Measurements from ENCODE around the gene PKN3. TPM values are rescaled to one million over a fixed set of nuclear protein-coding genes. Genes with fewer than 3 reads are reported as not detected.

PKN3 gene
- total and polyA plus RNA-seq, 9 of the 15 experiments (the other 6 are each of a cell fraction or from before 2014, with no cell fraction given): 0.82 to 49.2 (median 19.7) TPM

- peak; percentile 56; the same call in 1 of the 2 replicates for TF ChIP-seq ETS1 (conservative IDR thresholded peaks at IDR 0.05; ENCODE audit: control insufficient read depth, low read depth, low read length)
- peak; percentile 87 for TF ChIP-seq FOS (IDR thresholded peaks at IDR 0.05; ENCODE audit: extremely low read depth, insufficient read length)
- TF ChIP-seq, protein P1, sequence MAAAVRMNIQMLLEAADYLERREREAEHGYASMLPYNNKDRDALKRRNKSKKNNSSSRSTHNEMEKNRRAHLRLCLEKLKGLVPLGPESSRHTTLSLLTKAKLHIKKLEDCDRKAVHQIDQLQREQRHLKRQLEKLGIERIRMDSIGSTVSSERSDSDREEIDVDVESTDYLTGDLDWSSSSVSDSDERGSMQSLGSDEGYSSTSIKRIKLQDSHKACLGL (CRISPR knock-in tag; IDR thresholded peaks at IDR 0.05; ENCODE audit: borderline replicate concordance, poor library complexity, severe bottlenecking): no peak
- TF ChIP-seq HMGN3 (IDR thresholded peaks at IDR 0.05; ENCODE audit: borderline replicate concordance, extremely low read depth, insufficient read length, low read depth, low read length): peak; percentile 84
- peak; percentile 96 for TF ChIP-seq PTBP1 (IDR thresholded peaks at IDR 0.05; ENCODE audit: low read depth, low read length)
- TF ChIP-seq ZC3H4 (CRISPR knock-in tag; IDR thresholded peaks at IDR 0.05; ENCODE audit: borderline replicate concordance): no peak
- TF ChIP-seq MCM7 (IDR thresholded peaks at IDR 0.05): no peak
- TF ChIP-seq ZNF140 (CRISPR knock-in tag; IDR thresholded peaks at IDR 0.05): no peak
- no peak; the same call in 1 of the 2 replicates for TF ChIP-seq MYBL2 (IDR thresholded peaks at IDR 0.05; ENCODE audit: low read depth)
- TF ChIP-seq MYBL2 (CRISPR knock-in tag; IDR thresholded peaks at IDR 0.05; ENCODE audit: borderline replicate concordance): no peak
- TF ChIP-seq, protein P2, sequence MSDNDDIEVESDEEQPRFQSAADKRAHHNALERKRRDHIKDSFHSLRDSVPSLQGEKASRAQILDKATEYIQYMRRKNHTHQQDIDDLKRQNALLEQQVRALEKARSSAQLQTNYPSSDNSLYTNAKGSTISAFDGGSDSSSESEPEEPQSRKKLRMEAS (CRISPR knock-in tag; IDR thresholded peaks at IDR 0.05): peak; percentile 74
- no peak for TF ChIP-seq ATF1 (CRISPR knock-in tag; IDR thresholded peaks at IDR 0.05)
- peak; percentile 51; the same call in 1 of the 2 replicates for TF ChIP-seq ATF1 (tag; IDR thresholded peaks at IDR 0.05)
- TF ChIP-seq ZNF124 (CRISPR knock-in tag; IDR thresholded peaks at IDR 0.05): no peak
- no peak for TF ChIP-seq ZNF277 (CRISPR knock-in tag; IDR thresholded peaks at IDR 0.05; ENCODE audit: borderline replicate concordance)
- TF ChIP-seq ZNF408 (CRISPR knock-in tag; IDR thresholded peaks at IDR 0.05; ENCODE audit: low read depth): no peak
- TF ChIP-seq CBX2 (IDR thresholded peaks at IDR 0.05; ENCODE audit: insufficient read depth, low read length, poor library complexity, severe bottlenecking): no peak
- TF ChIP-seq ID3 (CRISPR knock-in tag; IDR thresholded peaks at IDR 0.05): no peak
- no peak for TF ChIP-seq ID3 (tag; IDR thresholded peaks at IDR 0.05)
- TF ChIP-seq RCOR1 (IDR thresholded peaks at IDR 0.05; ENCODE audit: borderline replicate concordance in 1 of 2, low read depth in 2 of 2, low read length in 2 of 2): peak; percentile 76 to 97; a peak in 3 of 4 replicates
- peak; percentile 10; the same call in 1 of the 2 replicates for TF ChIP-seq FOXP1 (CRISPR knock-in tag; IDR thresholded peaks at IDR 0.05)
- no peak for TF ChIP-seq NFE2L1 (tag; IDR thresholded peaks at IDR 0.05; ENCODE audit: borderline replicate concordance, low read depth)
- no peak for TF ChIP-seq NFXL1 (CRISPR knock-in tag; IDR thresholded peaks at IDR 0.05)
- TF ChIP-seq GABPB1 (CRISPR knock-in tag; IDR thresholded peaks at IDR 0.05): peak; percentile 82
- peak; percentile 19 for TF ChIP-seq RBM22 (IDR thresholded peaks at IDR 0.05; ENCODE audit: low read depth, low read length, poor library complexity, severe bottlenecking)
Observed at GRCh38 chr9:128723866-128724743, 21.8 kb downstream of the PKN3 start, which contains the start of gene ZDHHC12 (continued).

Measured in K562 (cell line).